Measurements from ENCODE around the gene NAA80. TPM values are rescaled to one million over a fixed set of nuclear protein-coding genes. Genes with fewer than 3 reads are reported as not detected.
"Not testable (repeated sequence)": the region's sequence is repeated elsewhere in the genome, so short reads cannot be mapped to it uniquely, and the experiment has no call there.

NAA80 gene
- total and polyA plus RNA-seq, 8 donors, result 5.6 to 12.7 (median 9.1) TPM

DNA sequence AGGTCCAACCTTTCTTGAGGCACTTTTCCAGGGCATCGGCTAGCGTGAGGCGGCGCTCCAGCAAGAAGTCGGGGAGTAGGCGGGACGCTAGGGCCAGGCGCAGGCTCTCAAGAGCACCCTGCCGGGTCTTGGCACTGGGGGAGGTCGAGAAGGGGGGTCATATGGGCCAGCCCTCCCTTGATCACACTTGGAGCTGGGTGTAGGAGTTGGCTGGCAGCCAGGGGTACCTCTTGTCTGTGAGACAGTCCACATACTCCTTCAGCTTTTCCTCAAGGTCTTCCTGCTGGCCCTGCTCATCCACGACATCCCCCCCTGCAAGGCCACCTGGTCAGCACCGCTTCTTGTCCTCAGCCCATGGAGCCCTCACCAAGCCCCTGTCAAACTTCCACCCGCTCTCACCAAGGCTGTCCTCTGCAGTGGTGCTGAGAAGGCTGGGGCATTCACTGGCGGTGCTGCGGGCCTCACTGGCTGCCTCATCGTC, 9.0 kb downstream of the NAA80 start:
- DNase-seq, result no peak
- H3K36me3 ChIP-seq, result peaks cover 0 to 48% of the 10 kb centered on the region in 2 donors
- peaks cover 11 to 20% of the 10 kb centered on the region in 2 donors for H3K4me1 ChIP-seq
- no peaks in the 10 kb centered on the region for H3K27me3 ChIP-seq
- TF ChIP-seq, protein P1, sequence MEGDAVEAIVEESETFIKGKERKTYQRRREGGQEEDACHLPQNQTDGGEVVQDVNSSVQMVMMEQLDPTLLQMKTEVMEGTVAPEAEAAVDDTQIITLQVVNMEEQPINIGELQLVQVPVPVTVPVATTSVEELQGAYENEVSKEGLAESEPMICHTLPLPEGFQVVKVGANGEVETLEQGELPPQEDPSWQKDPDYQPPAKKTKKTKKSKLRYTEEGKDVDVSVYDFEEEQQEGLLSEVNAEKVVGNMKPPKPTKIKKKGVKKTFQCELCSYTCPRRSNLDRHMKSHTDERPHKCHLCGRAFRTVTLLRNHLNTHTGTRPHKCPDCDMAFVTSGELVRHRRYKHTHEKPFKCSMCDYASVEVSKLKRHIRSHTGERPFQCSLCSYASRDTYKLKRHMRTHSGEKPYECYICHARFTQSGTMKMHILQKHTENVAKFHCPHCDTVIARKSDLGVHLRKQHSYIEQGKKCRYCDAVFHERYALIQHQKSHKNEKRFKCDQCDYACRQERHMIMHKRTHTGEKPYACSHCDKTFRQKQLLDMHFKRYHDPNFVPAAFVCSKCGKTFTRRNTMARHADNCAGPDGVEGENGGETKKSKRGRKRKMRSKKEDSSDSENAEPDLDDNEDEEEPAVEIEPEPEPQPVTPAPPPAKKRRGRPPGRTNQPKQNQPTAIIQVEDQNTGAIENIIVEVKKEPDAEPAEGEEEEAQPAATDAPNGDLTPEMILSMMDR (IDR thresholded peaks at IDR 0.05), result no peak
- no peaks in the 10 kb centered on the region for H3K9me3 ChIP-seq
- intact Hi-C loops (cut with DNase I), result no loop called here
- H3K27ac ChIP-seq, result no peak overlapping the region
- H3K4me3 ChIP-seq, result no peak overlapping the region
- no peak for ATAC-seq

DNA sequence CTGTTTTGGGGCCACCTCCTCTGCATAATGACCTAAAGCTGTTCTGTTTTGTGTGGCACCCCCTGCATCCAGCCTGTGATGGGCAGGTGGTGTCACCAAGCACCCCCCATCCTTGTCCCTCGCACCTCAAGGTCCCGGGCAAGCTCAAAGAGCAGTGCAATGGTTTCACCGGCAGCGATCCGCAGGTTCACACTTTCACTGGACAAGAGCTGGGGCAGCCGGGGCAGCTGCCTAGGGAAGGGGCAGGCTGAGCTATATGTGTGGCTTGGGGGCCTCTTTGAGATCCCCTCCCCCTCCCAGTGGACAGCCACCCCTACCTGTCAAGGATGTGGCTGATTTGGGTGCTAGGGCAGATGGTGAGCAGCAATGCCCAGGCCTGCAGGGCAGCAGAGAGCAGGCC, 10.1 kb downstream of the NAA80 start:
- no peak overlapping the region for H3K27ac ChIP-seq
- TF ChIP-seq, protein P1 (IDR thresholded peaks at IDR 0.05), result no peak
- no peak for DNase-seq
- H3K9me3 ChIP-seq, result no peaks in the 10 kb centered on the region
- H3K36me3 ChIP-seq, result peaks cover 0 to 48% of the 10 kb centered on the region in 2 donors
- intact Hi-C loops (cut with DNase I), result no loop called here
- peaks cover 11 to 20% of the 10 kb centered on the region in 2 donors for H3K4me1 ChIP-seq
- no peak for ATAC-seq
- no peaks in the 10 kb centered on the region for H3K27me3 ChIP-seq
- no peak overlapping the region for H3K4me3 ChIP-seq

DNA sequence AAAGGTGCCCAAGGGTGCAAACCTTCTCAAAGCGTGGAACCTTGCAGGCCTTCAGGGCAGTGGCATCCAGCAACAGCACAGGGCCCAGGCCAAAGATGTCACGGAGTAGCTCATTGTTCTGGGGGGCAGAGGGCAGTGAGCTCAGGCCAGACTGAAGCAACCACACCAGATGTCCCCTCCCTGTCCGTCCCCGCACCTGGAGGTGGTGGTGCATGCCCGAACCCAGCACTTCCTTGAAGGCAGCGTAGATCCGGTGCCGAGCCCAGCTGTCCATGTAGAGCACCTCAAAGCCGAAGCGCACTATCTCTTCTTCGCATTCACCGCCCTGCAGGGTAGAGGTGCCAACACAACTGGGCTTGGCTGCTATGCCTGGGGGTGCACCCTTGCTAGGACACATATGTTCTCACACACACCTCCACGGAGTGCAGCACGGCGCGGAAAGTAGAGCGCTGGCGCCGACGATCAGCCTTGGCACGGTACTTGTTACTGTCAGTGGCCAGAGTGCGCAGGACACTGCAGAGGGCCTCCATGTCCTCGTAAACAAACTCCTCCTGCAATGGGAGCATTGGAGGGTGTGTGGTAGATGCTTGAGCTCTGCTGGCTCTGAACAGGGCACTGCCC, 10.7 kb downstream of the NAA80 start:
- Histone ChIP-seq H3K4me3 (no peak overlapping the region), H3K36me3 (peaks cover 0 to 48% of the 10 kb centered on the region in 2 donors), H3K27ac (no peak overlapping the region), H3K4me1 (peaks cover 11 to 20% of the 10 kb centered on the region in 2 donors), H3K9me3 (no peaks in the 10 kb centered on the region), H3K27me3 (no peaks in the 10 kb centered on the region)
- intact Hi-C loops (cut with DNase I), result no loop called here
- TF ChIP-seq, protein P1 (IDR thresholded peaks at IDR 0.05), result no peak
- DNase-seq, result no peak
- ATAC-seq, result no peak

DNA sequence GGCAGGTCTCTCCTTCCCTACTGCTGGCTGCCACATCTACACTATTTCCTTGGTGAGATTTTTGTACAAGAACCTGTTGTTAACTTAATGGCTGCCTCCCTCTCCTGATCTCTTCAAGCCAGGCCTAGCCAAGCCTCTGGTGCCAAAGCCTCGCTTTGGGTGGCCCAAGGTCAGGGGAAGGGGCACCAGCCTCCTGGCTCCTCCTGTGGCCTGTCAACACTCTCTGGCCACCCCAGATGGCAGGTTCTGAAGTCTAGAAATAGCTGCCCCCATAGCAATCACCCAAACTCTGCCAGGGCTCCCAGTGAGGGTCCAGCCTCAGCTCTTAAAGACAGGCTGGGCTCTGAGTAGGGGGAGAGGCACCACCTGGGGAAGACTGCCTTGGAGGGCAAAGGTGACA, 11.9 kb downstream of the NAA80 start:
- Histone ChIP-seq H3K4me3 (no peak overlapping the region), H3K27ac (no peak overlapping the region), H3K36me3 (peaks cover 0 to 48% of the 10 kb centered on the region in 2 donors), H3K9me3 (no peaks in the 10 kb centered on the region), H3K4me1 (peaks cover 5 to 9% of the 10 kb centered on the region in 2 donors), H3K27me3 (no peaks in the 10 kb centered on the region)
- ATAC-seq, result no peak
- DNase-seq, result no peak
- TF ChIP-seq, protein P1 (IDR thresholded peaks at IDR 0.05), result no peak
- intact Hi-C loops (cut with DNase I), result no loop called here

DNA sequence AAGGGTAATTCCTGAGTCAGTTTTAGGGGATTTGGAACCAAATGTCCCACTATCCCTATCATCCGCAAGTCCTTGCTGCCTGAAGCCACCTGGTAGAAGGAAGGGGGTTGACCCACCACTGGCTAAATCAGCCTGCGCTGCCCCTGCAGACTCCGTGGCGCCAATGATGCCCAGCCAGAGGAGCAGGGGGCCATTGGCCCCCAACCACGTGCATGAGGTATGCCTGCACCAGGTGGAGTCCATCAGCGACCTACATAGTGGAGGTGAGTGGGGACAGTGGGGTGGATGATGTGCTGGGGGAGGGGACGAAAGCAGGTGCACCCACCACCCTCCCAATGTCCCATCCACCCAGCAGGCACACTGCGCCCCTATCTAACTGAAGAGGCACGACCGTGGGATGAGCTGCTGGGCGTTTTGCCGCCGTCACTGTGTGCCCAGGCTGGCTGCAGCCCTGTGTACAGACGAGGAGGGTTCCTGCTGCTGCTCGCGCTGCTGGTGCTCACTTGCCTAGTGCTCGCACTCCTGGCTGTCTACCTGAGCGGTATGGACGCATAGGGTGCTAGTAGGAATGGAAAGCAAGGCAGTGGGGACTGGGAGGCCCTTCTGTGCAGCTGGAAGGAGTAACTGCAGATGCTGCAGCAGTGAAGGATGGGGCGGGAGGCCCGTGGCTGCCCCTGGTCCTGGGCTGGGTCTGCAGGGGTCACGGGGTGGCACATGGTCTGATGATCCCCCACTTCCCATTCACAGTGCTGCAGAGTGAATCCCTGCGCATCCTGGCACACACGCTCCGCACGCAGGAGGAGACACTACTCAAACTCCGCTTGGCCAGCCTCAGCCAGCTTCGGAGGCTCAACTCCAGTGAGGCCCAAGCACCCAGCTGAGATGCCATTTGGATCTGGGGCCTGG, 12.6 kb downstream of the NAA80 start:
- H3K9me3 ChIP-seq, result no peaks in the 10 kb centered on the region
- no peak overlapping the region for H3K27ac ChIP-seq
- no peak overlapping the region for H3K4me3 ChIP-seq
- ATAC-seq, result no peak
- intact Hi-C loops (cut with DNase I), result no loop called here
- TF ChIP-seq, protein P1 (IDR thresholded peaks at IDR 0.05), result no peak
- H3K36me3 ChIP-seq, result peaks cover 0 to 48% of the 10 kb centered on the region in 2 donors
- no peaks in the 10 kb centered on the region for H3K27me3 ChIP-seq
- H3K4me1 ChIP-seq, result peaks cover 5 to 7% of the 10 kb centered on the region in 2 donors
- peak in 1 of 4 donors; percentile 65 for DNase-seq

DNA sequence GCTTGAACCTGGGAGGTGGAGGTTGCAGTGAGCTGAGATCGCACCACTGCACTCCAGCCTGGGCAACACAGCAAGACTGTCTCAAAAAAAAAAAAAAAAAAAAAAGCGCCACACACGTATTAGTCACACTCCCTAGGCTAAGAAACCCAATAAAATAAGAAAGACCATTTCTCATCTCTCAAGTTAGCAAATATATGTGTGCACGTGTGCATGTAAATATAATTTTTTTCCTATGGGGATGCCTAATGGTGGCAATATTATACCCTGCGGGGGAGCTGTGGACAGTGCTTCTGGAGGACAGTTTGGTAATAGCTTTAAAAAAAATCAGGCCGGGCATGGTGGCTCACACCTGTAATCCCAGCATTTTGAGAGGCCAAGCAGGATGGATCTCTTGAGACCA, 15.1 kb downstream of the NAA80 start:
- H3K27me3 ChIP-seq; H3K4me1 ChIP-seq; DNase-seq; ATAC-seq; H3K27ac ChIP-seq; H3K4me3 ChIP-seq; H3K9me3 ChIP-seq; intact Hi-C loops (cut with DNase I): not testable (repeated sequence)
- H3K36me3 ChIP-seq, result peaks cover 0 to 33% of the 10 kb centered on the region in 2 donors

Data from left lung (tissue), 10 donors.